ENCODE results near the gene TRAIP. TPM values are rescaled to one million over a fixed set of nuclear protein-coding genes. Genes with fewer than 3 reads are reported as not detected.

Gene TRAIP
- total and polyA plus RNA-seq, 2 donors (not counting 1 experiment from before 2014, with no cell fraction given), result 5.0 to 8.7 TPM

- no peaks in the 10 kb centered on the region for H3K36me3 ChIP-seq (replicated peaks in 1 of 2; ENCODE audit: control extremely low read depth in 1 of 2, control insufficient read depth in 1 of 2, extremely low read depth in 1 of 2, insufficient read depth in 2 of 2, low read length in 1 of 2)
- H3K9ac ChIP-seq (ENCODE audit: low read length), result peak within 1 kb of the TSS; percentile 47
- H3K27ac ChIP-seq (ENCODE audit: low read length in 2 of 2), result peak within 1 kb of the TSS in 1 of 2 donors; percentile 31
- peak within 1 kb of the TSS; percentile 81 for H2AFZ ChIP-seq (ENCODE audit: insufficient read depth, low read depth, low read length, poor library complexity, severe bottlenecking)
- ChIA-PET POLR2A (no interaction called here), CTCF (interaction anchor here (2.9 to 3.3 kb wide), 2 partner anchors 65 to 101 kb away, joined by 17 to 19 read pairs; partner anchors contain the start of gene INKA1)
- TF ChIP-seq EZH2 (IDR thresholded peaks at IDR 0.05; ENCODE audit: borderline replicate concordance, insufficient read depth, low read depth, low read length, poor library complexity, severe bottlenecking) (no peak), CTCF (IDR thresholded peaks at IDR 0.05) (no peak)
- intact Hi-C loops (cut with micrococcal nuclease), result loop anchor here (1.0 kb wide), 1 partner anchor 47 kb away; the partner anchor contains the start of gene TRAIP
- Mint-ChIP-seq H3K27me3 (no peaks in the 10 kb centered on the region), H3K4me1 (peaks cover 26% of the 10 kb centered on the region), H3K4me3 (peak within 1 kb of the TSS; percentile 89), H3K9me3 (ENCODE audit: insufficient read depth) (no peaks in the 10 kb centered on the region), H3K27ac (peak within 1 kb of the TSS; percentile 91)
- H3K27me3 ChIP-seq (replicated peaks in 1 of 4; ENCODE audit: control extremely low read depth in 1 of 4, control insufficient read depth in 3 of 4, insufficient read depth in 4 of 4, low read length in 3 of 4), result no peaks in the 10 kb centered on the region
- WGBS (ENCODE audit: insufficient coverage), result 38% methylated on average over 54 of the region's 65 CpGs
- peaks cover 14 to 36% of the 10 kb centered on the region in 2 donors for H3K4me1 ChIP-seq (ENCODE audit: control insufficient read depth in 2 of 2, insufficient read depth in 2 of 2, low read length in 2 of 2)
- no peaks in the 10 kb centered on the region for H4K20me1 ChIP-seq (ENCODE audit: control insufficient read depth, insufficient read depth, low read length, poor library complexity, severe bottlenecking)
- DNase-seq (peak; percentile 88), ATAC-seq (ENCODE audit: low read depth) (peak; percentile 98)
- peak within 1 kb of the TSS in 4 of 5 experiments; percentile 38 to 56 (median 46) for H3K4me3 ChIP-seq (ENCODE audit: control extremely low read depth in 1 of 5, extremely low read depth in 1 of 5, insufficient read depth in 1 of 5, low read depth in 2 of 5, low read length in 4 of 5)
- H3K4me2 ChIP-seq (replicated peaks; ENCODE audit: low read depth, low read length, poor library complexity, severe bottlenecking), result peak within 1 kb of the TSS; percentile 78
- H3K9me3 ChIP-seq (ENCODE audit: control extremely low read depth in 1 of 3, control insufficient read depth in 2 of 3, insufficient read depth in 1 of 3, low read length in 2 of 3), result peaks cover 0 to 6% (median 0%) of the 10 kb centered on the region in 3 donors
- H3K79me2 ChIP-seq (ENCODE audit: control insufficient read depth, insufficient read depth, low read length), result no peaks in the 10 kb centered on the region
Measured at GRCh38 chr3:49903451-49904424, 47.4 kb upstream of the TRAIP start, which contains the start of gene MST1R. MST1R (minus strand) TSS chr3:49903873; CDS start chr3:49903609, 264 bp downstream.
